ENCODE data around the gene KRTAP4-1. TPM values are rescaled to one million over a fixed set of nuclear protein-coding genes. Genes with fewer than 3 reads are reported as not detected.

KRTAP4-1 gene
- total RNA-seq, result not detected in 2 replicates

DNA sequence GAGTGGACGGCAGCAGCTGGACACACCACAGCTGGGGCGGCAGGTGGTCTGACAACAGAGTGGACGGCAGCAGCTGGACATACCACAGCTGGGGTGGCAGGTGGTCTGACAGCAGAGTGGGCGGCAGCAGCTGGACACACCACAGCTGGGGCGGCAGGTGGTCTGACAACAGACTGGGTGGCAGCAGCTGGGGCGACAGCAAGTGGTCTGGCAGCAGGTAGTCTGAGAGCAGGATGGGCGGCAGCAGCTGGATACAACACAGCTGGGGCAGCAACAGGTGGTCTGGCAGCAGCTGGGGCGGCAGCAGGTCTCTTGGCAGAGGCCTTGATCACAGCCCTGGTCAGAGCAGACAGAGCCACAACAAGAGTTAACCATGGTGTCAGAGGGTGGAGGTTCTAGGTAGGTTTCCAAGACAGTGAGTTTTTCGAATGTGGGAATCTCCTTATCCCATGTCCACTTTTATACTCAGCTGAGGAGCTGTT, at the start of gene KRTAP4-1:
Gene KRTAP4-1 (minus strand): TSS at position 432 of the 482 bp plus-strand sequence. CDS start 57 bp downstream, at position 375.

DNA sequence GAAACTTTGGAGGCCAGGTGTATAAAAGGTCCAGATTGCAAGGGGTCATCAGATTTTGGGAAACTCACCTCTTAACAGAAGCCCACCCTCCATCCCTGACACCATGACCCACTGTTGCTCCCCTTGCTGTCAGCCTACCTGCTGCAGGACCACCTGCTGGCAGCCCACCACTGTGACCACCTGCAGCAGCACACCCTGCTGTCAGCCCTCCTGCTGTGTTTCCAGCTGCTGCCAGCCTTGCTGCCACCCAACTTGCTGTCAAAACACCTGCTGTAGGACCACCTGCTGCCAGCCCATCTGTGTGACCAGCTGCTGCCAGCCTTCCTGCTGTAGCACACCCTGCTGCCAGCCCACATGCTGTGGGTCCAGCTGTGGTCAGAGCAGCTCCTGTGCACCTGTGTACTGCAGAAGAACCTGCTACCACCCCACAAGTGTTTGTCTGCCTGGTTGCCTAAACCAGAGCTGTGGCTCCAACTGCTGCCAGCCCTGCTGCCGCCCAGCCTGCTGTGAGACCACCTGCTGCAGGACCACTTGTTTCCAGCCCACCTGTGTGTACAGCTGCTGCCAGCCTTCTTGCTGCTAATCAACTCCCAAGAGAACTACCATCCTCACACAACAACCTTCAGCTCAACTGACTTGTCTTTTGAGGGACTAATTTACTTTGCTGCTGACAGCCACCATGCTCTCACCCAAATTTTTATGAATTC, 47.8 kb upstream of the KRTAP4-1 start, which contains the start of gene KRTAP9-3:
Gene KRTAP9-3 (plus strand): TSS at position 51 of the 707 bp plus-strand sequence. CDS start 53 bp downstream, at position 104.

DNA sequence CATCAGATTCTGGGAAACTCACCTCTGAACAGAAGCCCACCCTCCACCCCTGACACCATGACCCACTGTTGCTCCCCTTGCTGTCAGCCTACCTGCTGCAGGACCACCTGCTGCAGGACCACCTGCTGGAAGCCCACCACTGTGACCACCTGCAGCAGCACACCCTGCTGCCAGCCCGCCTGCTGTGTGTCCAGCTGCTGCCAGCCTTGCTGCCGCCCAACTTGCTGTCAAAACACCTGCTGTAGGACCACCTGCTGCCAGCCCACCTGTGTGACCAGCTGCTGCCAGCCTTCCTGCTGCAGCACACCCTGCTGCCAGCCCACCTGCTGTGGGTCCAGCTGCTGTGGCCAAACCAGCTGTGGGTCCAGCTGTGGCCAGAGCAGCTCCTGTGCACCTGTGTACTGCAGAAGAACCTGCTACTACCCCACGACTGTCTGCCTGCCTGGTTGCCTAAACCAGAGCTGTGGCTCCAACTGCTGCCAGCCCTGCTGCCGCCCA, 41.9 kb upstream of the KRTAP4-1 start, which contains the start of gene KRTAP9-2:
Gene KRTAP9-2 (plus strand): TSS at position 51 of the 498 bp plus-strand sequence. CDS start 7 bp downstream, at position 58.

DNA sequence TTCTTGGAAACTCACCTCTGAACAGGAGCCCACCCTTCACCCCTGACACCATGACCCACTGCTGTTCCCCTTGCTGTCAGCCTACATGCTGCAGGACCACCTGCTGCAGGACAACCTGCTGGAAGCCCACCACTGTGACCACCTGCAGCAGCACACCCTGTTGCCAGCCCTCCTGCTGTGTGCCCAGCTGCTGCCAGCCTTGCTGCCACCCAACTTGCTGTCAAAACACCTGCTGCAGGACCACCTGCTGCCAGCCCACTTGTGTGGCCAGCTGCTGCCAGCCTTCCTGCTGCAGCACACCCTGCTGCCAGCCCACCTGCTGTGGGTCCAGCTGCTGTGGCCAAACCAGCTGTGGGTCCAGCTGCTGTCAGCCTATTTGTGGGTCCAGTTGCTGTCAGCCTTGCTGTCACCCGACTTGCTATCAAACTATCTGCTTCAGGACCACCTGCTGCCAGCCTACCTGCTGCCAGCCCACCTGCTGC, 5.2 kb upstream of the KRTAP4-1 start, which contains the start of gene KRTAP9-1:
Gene KRTAP9-1 (plus strand): TSS at position 51 of the 482 bp plus-strand sequence. CDS start 0 bp downstream, at position 51.

DNA sequence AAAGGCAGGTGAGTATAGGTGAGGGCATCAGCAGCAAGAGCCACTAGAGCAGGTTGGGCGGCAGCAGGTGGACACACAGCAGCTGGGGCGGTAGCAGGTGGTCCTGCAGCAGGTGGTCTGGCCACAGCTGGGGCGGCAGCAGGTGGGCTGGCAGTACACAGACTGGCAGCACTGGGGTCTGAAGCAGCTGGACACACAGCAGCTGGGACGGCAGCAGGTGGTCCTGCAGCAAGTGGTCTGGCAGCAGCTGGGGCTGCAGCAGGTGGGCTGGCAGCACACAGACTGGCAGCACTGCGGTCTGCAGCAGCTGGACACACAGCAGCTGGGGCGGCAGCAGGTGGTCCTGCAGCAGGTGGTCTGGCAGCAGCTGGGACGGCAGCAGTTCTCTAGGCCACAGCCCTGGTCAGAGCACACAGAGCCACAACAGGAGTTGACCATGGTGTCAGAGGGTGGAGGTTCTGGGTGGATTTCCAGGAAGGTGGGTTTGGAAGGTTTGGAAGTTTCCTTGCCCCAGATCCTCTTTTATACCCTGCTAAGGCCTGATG, 6.9 kb downstream of the KRTAP4-1 start, which contains the start of gene KRTAP4-2:
Gene KRTAP4-2 (minus strand): TSS at position 495 of the 545 bp plus-strand sequence. CDS start 57 bp downstream, at position 438.

DNA sequence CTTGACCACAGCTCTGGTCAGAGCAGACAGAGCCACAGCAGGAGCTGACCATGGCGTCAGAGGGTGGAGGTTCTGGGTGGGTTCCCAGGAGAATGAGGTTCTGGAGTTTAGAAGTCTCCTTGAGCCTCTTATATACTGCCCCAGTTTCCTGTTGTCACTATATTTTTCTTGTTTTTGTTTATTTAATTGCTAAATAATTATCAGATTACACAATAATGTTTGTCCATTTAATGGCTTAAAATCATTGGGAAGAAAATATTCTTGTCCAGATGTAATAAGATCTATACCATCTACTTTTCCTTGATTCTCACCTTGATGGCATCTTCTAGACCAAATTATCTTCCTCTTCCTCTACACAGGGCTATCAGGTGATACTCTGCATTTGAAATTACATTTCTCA, 16.6 kb downstream of the KRTAP4-1 start, which contains the start of gene KRTAP4-3:
Gene KRTAP4-3 (minus strand): TSS at position 101 of the 400 bp plus-strand sequence. CDS start 49 bp downstream, at position 52.

DNA sequence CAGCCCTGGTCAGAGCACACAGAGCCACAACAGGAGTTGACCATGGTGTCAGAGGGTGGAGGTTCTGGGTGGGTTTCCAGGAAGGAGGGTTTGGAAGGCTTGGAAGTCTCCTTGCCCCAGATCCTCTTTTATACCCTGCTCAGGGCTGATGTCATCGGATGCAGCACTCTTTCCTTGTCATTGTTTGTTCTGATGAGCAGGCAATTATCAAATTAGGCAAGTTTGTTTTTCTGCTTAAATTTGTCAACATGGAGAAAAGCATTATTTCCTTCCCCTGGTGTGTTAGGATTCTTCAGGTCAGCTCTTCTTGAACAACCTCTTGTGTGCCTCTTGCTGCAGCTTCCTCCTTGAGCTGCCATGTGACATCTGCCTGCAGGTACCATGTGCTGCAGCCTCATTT, 24.1 kb downstream of the KRTAP4-1 start, which contains the start of gene KRTAP4-4:
Gene KRTAP4-4 (minus strand): TSS at position 101 of the 400 bp plus-strand sequence. CDS start 57 bp downstream, at position 44.

DNA sequence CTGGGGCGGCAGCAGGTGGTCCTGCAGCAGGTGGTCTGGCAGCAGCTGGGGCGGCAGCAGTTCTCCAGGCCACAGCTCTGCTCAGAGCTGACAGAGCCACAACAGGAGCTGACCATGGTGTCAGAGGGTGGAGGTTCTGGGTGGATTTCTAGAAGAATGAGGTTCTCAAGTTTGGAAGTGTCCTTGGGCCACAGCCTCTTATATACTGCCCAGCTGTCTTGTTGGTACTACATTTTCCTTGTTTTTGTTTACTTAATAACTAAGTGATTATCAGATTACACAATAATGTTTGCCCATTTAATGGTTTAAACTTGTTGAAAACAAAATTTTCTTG, 35.1 kb downstream of the KRTAP4-1 start, which contains the start of gene KRTAP4-5:
Gene KRTAP4-5 (minus strand): TSS at position 174 of the 334 bp plus-strand sequence. CDS start 58 bp downstream, at position 116.

DNA sequence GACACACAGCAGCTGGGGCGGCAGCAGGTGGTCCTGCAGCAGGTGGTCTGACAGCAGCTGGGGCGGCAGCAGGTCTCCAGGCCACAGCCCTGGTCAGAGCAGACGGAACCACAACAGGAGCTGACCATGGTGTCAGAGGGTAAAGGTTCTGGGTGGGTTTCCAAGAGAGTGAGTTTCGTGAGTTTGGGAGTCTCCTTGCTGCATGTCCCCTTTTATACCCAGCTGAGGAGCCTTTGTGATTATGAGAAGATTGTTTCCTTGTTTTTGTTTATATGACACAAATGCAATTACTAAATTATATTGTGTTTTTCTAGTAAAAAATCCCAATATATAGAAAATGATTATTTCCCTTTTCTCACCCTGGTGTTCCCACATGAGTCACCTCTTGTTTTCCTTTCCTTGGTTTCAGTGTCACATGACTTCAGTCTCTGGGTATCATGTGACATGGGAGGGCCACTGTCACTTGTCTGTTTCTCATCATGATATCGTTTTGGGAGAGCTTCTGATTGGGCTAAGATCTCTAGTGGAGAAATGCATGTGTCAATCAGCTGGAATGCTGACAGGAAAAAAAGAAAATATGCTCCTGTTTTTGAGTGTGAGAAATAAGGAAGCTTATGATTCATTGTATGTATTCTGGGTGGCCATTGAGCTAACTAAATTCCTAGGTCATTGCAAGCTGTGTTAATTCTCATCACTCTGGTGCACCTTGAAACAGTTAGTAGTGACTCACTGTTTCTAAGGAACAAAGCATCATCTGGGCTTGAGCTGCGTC, 44.2 kb downstream of the KRTAP4-1 start, which contains the start of gene KRTAP4-6:
Gene KRTAP4-6 (minus strand): TSS at position 185 of the 772 bp plus-strand sequence. CDS start 57 bp downstream, at position 128.

Small RNAs within 50 kb of the gene (small RNA-seq; reads per million reads assigned to genes)
- not detected for gene KRTAP4-17P

Other genes with a start within 250 kb of the KRTAP4-1 start
- not detected in 2 replicates for gene KRT23, start 247.3 kb downstream of the KRTAP4-1 start, total RNA-seq
- not detected in 2 replicates for gene KRT39, start 218.0 kb downstream of the KRTAP4-1 start, total RNA-seq
- not detected in 2 replicates for gene KRT40, start 200.6 kb downstream of the KRTAP4-1 start, total RNA-seq
- not detected in 2 replicates for gene KRTAP3-3, start 190.7 kb downstream of the KRTAP4-1 start, total RNA-seq
- gene KRTAP3-2, start 185.0 kb downstream of the KRTAP4-1 start, total RNA-seq, result not detected in 2 replicates
- not detected in 2 replicates for gene KRTAP3-1, start 175.8 kb downstream of the KRTAP4-1 start, total RNA-seq
- 1.1 and 1.6 TPM in 2 replicates for gene KRTAP1-5, start 157.7 kb downstream of the KRTAP4-1 start, total RNA-seq
- not detected in 2 replicates for gene KRTAP1-4, start 154.7 kb downstream of the KRTAP4-1 start, total RNA-seq
- not detected in 2 replicates for gene KRTAP1-3, start 150.0 kb downstream of the KRTAP4-1 start, total RNA-seq
- not detected in 2 replicates for gene KRTAP1-1, start 143.5 kb downstream of the KRTAP4-1 start, total RNA-seq
- not detected in 2 replicates for gene KRTAP2-1, start 137.6 kb downstream of the KRTAP4-1 start, total RNA-seq
- not detected in 2 replicates for gene KRTAP2-2, start 129.7 kb downstream of the KRTAP4-1 start, total RNA-seq
- not detected in 2 replicates for gene KRTAP2-3, start 124.8 kb downstream of the KRTAP4-1 start, total RNA-seq
- gene KRTAP2-4, start 119.0 kb downstream of the KRTAP4-1 start, total RNA-seq, result not detected in 2 replicates
- not detected in 2 replicates for gene KRTAP4-7, start 100.8 kb downstream of the KRTAP4-1 start, total RNA-seq
- gene KRTAP4-8, start 86.8 kb downstream of the KRTAP4-1 start, total RNA-seq, result not detected in 2 replicates
- gene KRTAP4-16, start 82.7 kb downstream of the KRTAP4-1 start, total RNA-seq, result not detected in 2 replicates
- gene KRTAP4-9, start 79.5 kb downstream of the KRTAP4-1 start, total RNA-seq, result not detected in 2 replicates
- not detected in 2 replicates for gene KRTAP4-11, start 66.5 kb downstream of the KRTAP4-1 start, total RNA-seq
- gene KRTAP4-12, start 60.7 kb downstream of the KRTAP4-1 start, total RNA-seq, result not detected in 2 replicates
- not detected in 2 replicates for gene KRTAP4-6, start 44.4 kb downstream of the KRTAP4-1 start, total RNA-seq
- not detected in 2 replicates for gene KRTAP4-5, start 35.1 kb downstream of the KRTAP4-1 start, total RNA-seq
- gene KRTAP4-4, start 24.2 kb downstream of the KRTAP4-1 start, total RNA-seq, result not detected in 2 replicates
- not detected in 2 replicates for gene KRTAP4-3, start 16.7 kb downstream of the KRTAP4-1 start, total RNA-seq
- not detected in 2 replicates for gene KRTAP4-2, start 6.7 kb downstream of the KRTAP4-1 start, total RNA-seq
- gene KRTAP9-1, start 5.0 kb upstream of the KRTAP4-1 start, total RNA-seq, result not detected in 2 replicates
- gene KRTAP9-2, start 41.7 kb upstream of the KRTAP4-1 start, total RNA-seq, result not detected in 2 replicates
- not detected in 2 replicates for gene KRTAP9-3, start 47.5 kb upstream of the KRTAP4-1 start, total RNA-seq
- gene KRTAP9-8, start 53.1 kb upstream of the KRTAP4-1 start, total RNA-seq, result not detected in 2 replicates
- not detected in 2 replicates for gene KRTAP9-4, start 64.8 kb upstream of the KRTAP4-1 start, total RNA-seq
- gene KRTAP9-9, start 70.5 kb upstream of the KRTAP4-1 start, total RNA-seq, result not detected in 2 replicates
- gene KRTAP9-6, start 80.5 kb upstream of the KRTAP4-1 start, total RNA-seq, result not detected in 2 replicates
- not detected in 2 replicates for gene KRTAP9-7, start 90.8 kb upstream of the KRTAP4-1 start, total RNA-seq
- gene KRTAP29-1, start 117.9 kb upstream of the KRTAP4-1 start, total RNA-seq, result not detected in 2 replicates
- not detected in 2 replicates for gene KRTAP16-1, start 124.4 kb upstream of the KRTAP4-1 start, total RNA-seq
- gene KRTAP17-1, start 130.8 kb upstream of the KRTAP4-1 start, total RNA-seq, result not detected in 2 replicates
- gene KRT33A, start 165.9 kb upstream of the KRTAP4-1 start, total RNA-seq, result not detected in 2 replicates
- not detected in 2 replicates for gene KRT33B, start 184.9 kb upstream of the KRTAP4-1 start, total RNA-seq
- 0.37 and 0.59 TPM in 2 replicates for gene KRT34, start 197.4 kb upstream of the KRTAP4-1 start, total RNA-seq
- not detected in 2 replicates for gene KRT31, start 212.7 kb upstream of the KRTAP4-1 start, total RNA-seq
- gene KRT37, start 239.7 kb upstream of the KRTAP4-1 start, total RNA-seq, result not detected in 2 replicates

Measured in subcutaneous preadipocyte (primary cell).